Right renal pelvis (tissue), 4 donors: ENCODE results near the gene MTUS2. TPM values are rescaled to one million over a fixed set of nuclear protein-coding genes. Genes with fewer than 3 reads are reported as not detected.
A peak's percentile ranks its signal among the peaks of the same experiment; 100 is the strongest.

Source experiments
- DNase-seq, 4 donors: peaks; one replicate each; pipeline ENCODE4 v3.0.0-alpha.2; 2013; ENCODE audit warnings: low read depth in 4 of 4, low spot score in 3 of 4, missing footprints in 1 of 4
- polyA plus RNA-seq, 4 donors: library from polyadenylated mRNA; unstranded; fragments of 120-200 nt; gene quantifications; one replicate each; pipeline ENCODE4 v1.2.1, GENCODE V29; 2013; ENCODE audit not compliant: insufficient read length in 4 of 4

The MTUS2 gene
- polyA plus RNA-seq, 4 donors: 0.89 to 1.7 (median 1.2) TPM

GRCh38 chr13:29021311-29021710, 201.2 kb downstream of the MTUS2 start:
- no peak for DNase-seq

GRCh38 chr13:29021717-29022116, 201.6 kb downstream of the MTUS2 start:
- no peak for DNase-seq

DNA sequence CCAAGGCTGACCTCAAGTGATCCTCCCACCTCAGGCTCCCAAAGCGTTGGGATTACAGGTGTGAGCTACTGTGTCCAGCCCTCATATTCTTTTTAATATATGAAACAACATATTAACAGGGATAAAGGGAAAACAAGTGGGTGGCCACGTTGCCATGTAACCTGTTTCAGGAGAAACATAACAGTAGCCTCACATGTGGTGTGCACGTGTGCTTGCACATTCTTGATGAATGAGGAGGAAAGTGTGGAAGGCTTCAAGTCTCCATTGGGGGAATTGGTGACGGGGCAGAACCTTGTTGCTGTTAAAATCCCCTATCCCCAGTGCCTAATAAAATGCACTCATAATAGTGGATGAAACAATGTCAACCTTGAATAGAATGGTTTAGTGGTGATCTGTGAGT, 202.3 kb downstream of the MTUS2 start:
- no peak for DNase-seq

DNA sequence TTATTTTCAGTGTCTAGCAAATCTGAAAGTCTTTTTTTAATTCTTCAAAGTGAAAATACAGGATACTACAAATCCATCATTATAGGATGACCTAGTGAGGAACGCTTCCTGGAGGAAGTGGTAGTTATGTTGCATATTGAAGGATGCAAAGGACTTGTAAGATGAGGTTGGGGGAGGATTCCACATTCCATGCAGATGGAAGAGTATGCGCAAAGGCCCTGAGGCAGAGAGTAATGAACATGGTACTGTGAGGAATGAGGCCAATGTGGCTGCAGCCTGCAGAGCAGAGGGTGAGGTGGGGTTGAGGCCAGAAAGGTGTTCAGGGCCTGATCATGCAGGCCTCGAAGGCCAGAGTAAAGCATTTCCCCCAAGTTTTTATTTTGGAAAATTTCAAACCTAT, 202.8 kb downstream of the MTUS2 start:
- no peak for DNase-seq

DNA sequence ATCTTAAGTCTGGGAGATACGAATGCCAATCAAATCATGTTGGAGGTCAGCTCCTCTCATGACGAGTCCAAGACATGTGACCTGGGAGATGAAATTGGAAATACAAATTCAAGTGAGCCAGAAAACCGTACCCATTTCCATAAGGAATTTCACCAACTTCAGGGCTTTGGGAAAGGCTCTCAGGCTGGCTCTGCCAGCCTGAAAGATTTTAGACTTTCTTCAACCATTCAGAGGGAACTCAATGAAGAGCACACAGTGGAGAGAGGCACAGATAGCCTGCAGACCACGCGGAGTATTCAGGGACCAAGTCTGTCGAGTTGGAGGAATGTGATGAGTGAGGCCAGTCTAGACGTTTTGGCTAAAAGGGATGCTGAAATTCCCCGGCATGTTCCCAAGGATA, 204.6 kb downstream of the MTUS2 start:
- no peak for DNase-seq

- DNase-seq: no peak
Measured at GRCh38 chr13:29028868-29029267, 208.7 kb downstream of the MTUS2 start.

DNA sequence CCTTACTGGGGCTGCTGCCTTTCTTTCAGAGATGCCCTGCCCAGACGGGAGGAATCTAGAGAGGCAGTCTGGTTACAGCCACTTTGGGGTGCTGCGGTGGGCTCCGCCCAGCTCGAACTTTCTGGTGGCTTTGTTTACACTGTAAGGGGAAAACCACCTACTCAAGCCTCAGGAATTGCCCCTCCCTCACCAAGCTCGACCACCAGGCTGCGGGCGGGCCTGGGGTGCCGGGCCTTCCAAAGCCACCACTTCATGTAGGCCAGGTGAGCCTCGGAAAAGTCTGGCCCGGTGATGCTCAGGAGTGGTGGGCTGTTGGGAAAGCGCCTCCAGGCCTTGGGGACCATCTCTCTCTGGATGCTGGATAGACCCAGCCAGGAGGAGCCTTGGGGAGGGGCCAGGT, 218.6 kb downstream of the MTUS2 start:
- DNase-seq: no peak

- no peak for DNase-seq
Measured at GRCh38 chr13:29039212-29039611, 219.1 kb downstream of the MTUS2 start.

GRCh38 chr13:29046588-29046987, 226.4 kb downstream of the MTUS2 start:
- DNase-seq: no peak

- DNase-seq: no peak
Measured at GRCh38 chr13:29049524-29049923, 229.4 kb downstream of the MTUS2 start.

GRCh38 chr13:29050719-29051118, 230.6 kb downstream of the MTUS2 start:
- DNase-seq: no peak

- DNase-seq: no peak
Measured at GRCh38 chr13:29059800-29060199, 239.7 kb downstream of the MTUS2 start.

DNA sequence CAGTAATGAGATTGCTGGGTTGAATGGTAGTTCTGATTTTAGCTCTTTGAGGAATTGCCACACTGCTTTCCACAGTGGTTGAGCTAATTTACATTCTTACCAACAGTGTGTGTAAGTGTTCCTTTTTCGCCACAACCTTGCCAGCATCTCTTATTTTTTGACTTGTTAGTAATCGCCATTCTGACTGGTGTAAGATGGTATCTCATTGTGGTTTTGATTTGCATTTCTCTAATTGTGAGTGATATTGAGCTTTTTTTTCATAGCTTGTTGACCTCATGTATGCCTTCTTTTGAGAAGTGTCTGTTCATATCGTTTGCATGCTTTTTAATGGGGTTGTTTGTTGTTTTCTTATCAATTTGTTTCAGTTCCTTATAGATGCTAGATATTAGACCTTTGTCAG, 245.0 kb downstream of the MTUS2 start:
- no peak for DNase-seq

GRCh38 chr13:29067306-29067945, 247.3 kb downstream of the MTUS2 start:
- DNase-seq: no peak

DNA sequence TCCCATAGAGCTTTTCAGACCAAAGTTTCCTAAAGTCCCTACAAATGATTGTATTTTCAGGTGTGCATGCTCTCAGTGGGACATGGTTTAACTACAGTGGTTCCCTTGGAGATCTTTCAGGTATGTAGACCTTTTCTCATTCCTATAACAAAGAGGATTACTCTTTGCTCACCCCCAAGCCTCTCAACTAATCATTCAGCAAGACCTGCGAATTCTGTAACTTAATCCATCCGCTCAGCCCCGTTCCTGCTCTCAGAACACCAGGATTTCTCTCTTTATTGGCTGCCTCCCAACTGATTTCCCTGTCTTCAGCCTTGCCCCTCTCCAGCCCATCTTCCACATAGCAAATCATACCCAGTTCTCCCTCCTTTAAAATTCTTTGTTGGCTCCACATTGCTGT, 253.6 kb downstream of the MTUS2 start:
- no peak for DNase-seq

DNA sequence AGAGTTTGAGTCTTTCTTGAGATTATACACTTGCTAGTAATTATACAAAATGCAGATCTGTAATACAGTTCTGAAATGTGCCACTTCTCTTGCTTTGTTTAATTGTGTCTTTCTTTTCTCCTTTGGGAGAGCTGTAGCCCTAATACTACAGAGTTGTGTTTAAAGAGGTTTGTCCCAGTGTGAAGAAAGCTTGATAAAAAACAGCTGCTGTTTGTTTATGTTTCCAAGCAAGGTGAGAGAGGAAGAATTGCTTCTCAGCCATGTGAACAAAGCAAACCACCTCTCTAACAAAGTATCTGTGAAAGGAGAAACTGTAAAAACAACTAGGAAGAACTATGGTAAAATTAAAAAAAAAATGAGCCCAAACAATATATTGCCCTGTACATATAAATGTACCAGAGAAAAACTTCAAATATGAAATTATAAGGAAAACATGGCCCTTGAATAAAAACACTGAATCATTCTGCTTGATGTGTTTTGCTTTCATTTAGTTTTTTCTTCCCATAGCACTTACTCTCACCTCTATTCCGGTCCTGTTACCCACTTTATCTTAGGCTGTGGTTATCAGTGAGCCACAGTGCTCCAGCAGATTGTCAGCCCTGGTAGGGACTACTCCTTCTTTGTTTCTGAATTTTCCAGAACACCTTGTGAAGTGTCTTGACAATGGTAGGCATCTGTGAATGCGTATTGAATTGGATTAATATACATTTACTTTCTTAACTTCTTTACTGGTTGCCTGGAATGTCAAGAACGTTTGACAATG, 257.1 kb downstream of the MTUS2 start:
- peak in 2 of 4 donors; percentile 10 to 13 for DNase-seq

DNA sequence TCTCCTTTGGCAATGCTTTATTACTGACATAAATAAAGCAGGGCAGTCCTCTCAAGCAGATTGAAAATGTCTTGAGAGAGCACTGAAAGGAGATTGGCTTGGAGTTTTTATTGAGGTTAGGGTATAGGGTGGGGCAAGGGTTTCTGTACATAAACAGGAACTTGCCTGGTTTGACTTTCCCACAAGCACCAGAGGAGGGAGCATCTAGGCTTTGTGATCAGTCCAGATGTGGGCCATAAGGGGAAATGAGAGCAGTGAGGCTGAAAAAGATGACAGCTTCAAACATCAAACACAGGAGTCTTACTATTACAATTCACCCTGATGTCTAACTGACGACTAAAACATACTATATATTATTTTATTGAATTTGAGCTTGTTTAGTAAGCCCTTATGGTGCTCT, 260.9 kb downstream of the MTUS2 start:
- DNase-seq: no peak

- DNase-seq: no peak
Measured at GRCh38 chr13:29081697-29082440, 261.7 kb downstream of the MTUS2 start.

- no peak for DNase-seq
Measured at GRCh38 chr13:29099781-29100406, 279.8 kb downstream of the MTUS2 start.

DNA sequence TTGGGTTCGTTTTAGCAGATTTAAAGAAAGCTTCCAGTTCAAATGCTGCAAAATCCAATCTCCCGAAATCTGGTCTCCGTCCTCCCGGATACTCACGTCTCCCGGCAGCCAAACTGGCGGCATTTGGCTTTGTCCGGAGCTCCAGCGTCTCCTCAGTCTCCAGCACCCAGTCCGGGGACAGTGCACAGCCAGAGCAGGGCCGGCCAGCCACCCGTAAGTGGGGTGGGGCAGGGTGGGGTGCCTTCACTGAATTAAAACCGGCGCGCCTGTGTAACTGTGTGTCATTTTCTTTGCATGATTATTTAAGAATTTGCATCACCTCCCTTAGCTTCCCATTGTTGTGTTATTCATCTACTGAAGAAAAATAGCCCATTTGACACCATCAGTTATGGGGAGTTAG, 280.6 kb downstream of the MTUS2 start:
- no peak for DNase-seq

- DNase-seq: no peak
Measured at GRCh38 chr13:29101409-29101808, 281.3 kb downstream of the MTUS2 start.
